ENCODE measurements around the gene LIMK2.
"Not testable (repeated sequence)": the region's sequence is repeated elsewhere in the genome, so short reads cannot be mapped to it uniquely, and the experiment has no call there.

Gene LIMK2

DNA sequence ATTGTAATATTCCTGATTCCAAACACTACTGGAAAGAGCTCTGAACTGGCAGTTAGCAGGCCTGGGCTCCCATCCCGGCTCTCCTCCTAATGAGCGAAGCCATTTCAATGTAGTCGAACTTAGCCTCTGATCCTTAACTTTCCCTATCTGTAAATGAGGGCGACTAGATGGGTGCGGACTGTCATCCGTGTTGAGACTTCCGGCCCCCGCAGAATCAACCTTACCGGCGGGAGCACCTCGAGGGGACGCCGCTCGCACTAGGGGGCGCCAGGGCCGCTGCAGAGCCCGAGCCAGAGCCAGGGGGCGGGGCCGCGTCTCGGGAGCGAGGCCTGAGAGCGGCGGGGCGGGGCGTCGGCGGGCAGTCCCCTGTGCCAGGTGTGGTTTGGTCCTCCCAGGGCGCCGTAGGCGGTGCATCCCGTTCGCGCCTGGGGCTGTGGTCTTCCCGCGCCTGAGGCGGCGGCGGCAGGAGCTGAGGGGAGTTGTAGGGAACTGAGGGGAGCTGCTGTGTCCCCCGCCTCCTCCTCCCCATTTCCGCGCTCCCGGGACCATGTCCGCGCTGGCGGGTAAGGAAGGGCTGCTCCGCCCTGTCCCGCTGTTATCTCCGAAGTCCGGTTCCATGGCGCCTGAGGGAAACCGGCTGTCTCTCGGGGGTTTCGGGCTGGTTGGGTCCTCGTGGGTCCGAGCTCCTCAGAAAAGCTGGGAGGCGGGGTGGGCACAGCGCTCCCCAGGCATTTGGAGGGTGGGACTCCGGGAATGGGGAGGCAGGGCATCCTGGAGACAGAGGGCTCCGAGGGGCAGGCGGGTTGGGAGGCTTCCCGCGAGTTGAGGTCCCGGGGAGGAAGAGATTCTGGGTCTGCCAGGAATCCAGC is at the start of gene LIMK2:
Gene LIMK2 (plus strand): TSS at position 437 of the 869 bp plus-strand sequence. CDS start 111 bp downstream, at position 548.
- DNase-seq (ENCODE audit: low read depth in 2 of 2): peak; percentile 98

DNA sequence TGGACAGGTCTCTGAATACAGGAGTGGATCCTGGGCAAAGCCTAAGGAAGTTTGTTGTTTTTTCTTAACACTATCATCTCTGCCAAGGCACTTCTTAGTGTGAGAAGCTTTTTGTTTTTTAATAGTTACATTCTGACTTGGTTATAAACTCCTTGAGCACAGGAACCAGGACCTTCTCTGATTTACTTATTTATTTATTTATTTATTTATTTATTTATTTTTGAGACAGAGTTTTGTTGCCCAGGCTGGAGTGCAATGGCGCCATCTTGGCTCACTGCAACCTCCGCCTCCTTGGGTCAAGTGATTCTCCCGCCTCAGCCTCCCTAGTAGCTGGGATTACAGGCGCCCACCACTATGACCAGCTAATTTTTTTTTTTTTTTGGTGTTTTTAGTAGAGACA is 41.1 kb upstream of the LIMK2 start:
- DNase-seq (ENCODE audit: low read depth in 2 of 2): no peak

DNA sequence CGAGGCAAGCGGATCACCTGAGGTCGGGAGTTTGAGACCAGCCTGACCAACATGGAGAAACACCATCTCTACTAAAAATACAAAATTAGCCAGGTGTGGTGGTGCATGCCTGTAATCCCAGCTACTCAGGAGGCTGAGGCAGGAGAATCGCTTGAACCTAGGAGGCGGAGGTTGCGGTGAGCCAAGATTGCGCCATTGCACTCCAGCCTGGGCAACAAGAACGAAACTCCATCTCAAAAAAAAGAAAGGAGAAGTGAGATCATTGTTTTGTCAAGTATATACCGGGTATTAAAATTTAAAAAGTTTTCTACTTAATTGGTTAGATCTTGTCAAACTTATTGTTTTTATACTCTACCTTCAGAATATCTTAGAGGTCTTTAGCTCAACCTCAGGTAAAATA is 40.4 kb upstream of the LIMK2 start:
- not testable (repeated sequence) for DNase-seq (ENCODE audit: low read depth in 2 of 2)

DNA sequence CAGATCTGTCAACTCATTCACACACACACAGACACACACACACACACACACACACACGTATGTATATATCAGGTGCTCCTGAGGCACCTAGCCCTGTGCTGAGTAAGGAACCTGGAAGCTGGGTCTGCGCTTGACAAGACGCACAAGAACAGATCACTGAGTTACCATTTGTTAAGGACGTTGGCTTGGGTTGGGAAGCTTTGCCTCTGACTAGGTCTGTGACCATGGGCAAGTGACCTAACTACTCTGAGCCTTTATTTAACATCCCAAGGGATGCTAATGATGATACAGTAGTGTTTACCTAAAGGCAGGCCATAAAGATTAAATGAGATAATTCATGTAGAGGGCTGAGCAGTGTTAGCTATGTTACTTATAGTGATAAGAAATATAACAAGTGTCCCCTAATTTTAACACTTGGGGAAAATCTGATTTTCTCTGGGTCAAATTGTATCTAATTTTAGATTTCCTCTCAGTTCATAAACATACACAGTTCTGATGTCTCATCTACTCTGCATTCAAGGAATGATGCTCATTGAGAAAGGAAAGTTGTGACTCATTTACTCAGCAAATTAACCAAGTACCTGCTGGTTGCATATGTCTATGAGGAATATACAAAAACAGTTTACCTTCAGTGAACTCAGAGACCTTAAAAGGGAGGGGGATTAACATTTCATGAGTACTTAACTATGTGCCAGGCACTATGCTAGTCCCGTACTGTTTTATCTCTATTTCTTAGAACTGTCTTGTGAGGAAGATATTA is 38.5 kb upstream of the LIMK2 start:
- DNase-seq (ENCODE audit: low read depth in 2 of 2): no peak

DNA sequence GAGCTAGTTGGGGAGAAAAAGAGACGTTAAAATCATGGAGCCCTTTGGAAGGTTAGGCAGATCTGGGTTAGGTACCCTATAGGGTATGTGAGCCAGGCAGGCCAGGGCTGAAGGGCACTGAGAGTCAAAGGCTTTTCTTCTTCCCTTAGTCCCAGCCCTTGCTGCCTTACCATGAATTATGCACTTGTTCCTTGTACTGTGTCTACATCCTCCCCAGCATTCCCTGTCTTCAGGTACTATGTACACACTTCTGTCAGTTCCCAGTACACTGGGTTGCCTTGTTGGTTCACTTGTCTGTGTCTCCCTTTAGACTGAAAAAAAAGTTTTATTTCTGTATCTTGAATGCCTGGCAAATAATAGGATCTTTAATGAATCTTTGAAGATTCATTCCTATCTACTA is 35.2 kb upstream of the LIMK2 start:
- DNase-seq (ENCODE audit: low read depth in 2 of 2): no peak

DNA sequence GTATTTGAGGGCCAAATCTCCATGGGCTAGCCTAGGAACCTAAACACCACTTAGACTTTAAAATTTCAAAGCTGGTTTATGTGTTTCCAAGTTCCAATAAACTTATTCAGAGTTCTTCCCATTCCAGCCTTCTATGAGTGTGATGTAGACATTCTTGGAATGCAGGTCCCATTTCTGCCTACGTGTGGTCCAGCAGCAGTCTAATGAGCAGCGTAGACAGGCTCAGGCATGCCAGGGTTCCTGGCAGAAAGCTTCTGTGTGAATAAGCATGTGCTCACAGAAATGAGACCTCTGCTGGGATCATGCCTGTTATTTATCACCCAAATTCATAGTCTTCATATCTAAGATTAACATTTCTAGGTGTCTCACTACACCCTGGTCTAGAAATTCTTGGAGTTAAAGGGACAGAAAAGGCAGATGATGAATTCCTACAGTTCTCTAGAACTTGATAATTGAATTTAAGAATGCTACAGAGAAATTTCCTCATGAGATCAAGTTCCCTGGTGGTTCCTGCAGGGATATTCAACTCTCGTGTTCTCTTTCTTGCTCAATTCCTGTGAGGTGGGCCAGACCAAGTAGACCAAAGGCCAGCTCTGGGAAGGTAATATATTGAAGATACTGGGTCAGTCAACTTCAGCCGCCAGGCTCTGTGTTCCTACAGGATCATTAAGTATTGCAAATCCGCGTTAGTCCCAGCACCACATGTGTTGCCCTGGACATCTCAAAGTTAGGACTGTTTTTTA is 34.5 kb upstream of the LIMK2 start:
- no peak for DNase-seq (ENCODE audit: low read depth in 2 of 2)

DNA sequence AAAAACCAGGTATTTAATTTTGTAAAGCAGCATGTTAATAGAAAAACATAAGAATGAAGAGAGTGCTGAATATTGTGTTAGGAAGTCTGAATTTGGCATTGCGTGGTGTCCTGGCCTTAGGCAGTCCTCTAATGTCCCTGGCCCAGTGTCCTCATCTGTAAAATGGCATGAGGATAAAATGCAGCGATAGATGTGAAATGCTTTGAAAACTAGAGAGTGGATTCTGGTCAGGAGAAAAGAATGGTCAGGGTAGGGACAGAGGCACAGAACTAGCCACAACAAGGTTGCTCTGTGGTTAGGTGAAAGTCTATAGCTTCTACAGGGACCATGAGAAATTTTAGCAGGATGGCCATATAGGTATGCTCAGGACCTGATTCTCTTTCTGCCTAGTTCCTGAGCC is 33.2 kb upstream of the LIMK2 start:
- no peak for DNase-seq (ENCODE audit: low read depth in 2 of 2)

DNA sequence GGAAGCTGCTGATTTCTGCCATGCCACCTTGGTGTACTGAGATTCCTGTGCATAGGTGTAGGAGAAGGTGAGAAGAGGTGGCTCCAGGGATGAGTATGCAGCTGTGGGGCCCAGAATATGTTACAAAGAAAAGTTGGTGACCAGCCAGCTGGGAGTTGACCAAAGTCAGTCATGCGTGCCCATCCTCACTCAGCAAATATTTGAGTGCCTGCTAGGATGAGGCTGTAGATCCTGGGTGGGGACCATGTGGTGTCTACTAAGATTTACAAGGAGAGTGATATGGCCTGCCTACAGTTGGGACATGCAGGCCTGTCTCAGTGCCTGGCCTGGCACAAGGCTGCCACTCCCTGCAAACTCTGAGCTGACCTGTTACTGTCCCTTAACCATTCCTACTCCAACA is 32.8 kb upstream of the LIMK2 start:
- no peak for DNase-seq (ENCODE audit: low read depth in 2 of 2)

DNA sequence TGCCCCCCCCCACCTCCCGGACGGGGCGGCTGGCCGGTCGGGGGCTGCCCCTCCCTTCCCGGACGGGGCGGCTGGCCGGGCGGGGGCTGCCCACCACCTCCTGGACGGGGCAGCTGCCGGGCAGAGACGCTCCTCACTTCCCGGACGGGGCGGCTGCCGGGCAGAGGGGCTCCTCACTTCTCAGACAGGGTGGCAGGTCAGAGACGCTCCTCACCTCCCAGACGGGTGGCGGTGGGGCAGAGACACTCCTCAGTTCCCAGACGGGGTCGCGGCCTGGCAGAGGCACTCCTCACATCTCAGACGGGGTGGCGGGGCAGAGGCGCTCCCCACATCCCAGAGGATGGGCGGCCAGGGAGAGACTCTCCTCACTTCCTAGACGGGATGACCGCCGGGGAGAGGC is 28.1 kb upstream of the LIMK2 start:
- no peak for DNase-seq (ENCODE audit: low read depth in 2 of 2)

DNA sequence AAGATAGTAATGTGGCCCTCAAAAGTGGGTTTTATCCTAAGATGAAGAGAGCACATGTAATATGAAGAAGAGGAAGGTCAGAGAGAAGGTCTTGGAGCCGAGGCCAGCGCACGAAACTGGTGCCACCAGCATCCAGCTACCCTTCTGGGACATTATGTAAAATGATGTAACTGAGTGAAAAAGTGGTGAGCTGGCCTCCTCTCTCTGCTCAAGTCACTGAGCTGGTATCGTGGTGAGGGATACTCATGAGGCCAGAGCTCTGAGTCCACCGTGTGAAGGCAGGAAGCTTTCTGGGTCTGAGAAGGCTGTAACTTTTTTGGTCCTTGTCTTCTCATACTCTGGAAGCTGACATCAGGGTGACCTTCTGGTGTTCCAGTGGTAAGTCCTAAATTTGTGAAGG is 27.0 kb upstream of the LIMK2 start:
- no peak for DNase-seq (ENCODE audit: low read depth in 2 of 2)

DNA sequence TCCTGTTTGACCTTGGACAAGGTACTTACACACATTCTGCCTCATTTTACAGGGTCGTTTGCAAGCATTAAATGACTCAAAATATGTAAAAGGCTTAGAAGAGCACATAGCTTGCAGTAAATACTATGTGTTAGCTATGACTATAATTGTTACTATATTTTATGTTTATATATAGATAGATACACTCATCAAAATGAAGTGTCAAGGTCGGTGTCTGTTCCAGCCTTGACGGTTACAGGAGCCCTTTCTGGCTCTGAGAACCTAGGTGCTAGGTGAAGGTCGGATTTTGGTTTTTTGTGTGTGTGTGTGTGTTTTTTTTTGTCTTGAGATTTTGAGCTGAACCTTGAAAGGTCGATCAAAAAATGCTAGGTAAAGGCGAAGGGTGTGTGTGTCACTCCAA is 24.5 kb upstream of the LIMK2 start:
- DNase-seq (ENCODE audit: low read depth in 2 of 2): no peak

DNA sequence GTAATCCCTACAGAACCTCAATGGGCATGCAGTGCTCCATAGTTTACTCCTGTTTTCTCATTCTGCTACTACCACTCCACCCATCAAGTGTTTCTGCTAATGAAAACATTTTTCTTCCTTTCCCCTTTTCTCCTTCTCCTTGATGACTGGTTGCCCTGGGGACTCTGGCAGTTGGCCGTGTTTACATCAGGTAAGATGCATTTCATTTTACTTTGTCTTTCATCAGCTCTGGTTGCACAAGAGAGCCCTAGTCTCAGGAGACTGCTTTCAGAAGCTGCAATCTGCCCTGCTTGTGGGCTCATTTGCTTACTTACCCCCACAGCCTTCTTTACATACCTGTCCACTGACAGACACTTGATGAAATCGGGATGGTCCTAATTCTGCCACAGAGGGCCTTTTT is 19.6 kb upstream of the LIMK2 start:
- DNase-seq (ENCODE audit: low read depth in 2 of 2): no peak

DNA sequence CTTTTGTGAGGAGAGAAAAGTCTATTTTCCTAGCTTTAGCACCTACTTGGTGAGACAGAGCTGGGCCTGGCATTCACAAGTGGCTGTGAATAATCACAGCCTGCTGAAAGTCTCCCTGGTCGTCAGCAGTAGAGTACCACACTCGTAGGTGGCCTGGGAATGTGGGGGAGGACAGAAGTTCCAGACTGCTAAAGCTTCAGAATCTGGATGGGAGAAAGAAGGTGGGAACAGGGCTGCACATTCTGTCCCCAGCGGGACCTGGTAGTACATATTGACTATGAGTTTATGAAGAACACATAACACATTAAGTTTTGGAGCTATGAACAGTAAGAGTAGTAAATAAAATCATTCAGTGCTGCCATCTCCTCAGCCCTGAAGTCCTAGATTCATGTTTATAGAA is 19.0 kb upstream of the LIMK2 start:
- DNase-seq (ENCODE audit: low read depth in 2 of 2): no peak

DNA sequence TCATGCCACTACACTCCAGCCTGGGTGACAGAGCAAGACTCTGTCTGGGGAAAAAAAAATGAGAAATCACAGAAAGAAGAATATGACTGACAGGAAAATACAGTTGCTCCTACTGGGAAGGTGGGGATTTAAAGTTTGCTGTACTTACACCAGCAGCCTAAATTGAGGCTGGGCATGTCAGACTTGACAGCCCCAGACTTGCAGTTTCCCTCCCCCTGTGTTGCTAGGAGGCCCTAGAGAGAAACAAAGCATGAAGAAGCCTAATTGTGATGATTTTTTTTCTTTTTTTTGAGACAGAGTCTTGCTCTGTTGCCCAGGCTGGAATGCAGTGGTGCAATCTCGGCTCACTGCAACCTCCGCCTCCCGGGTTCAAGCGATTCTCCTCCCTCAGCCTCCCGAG is 17.4 kb upstream of the LIMK2 start:
- not testable (repeated sequence) for DNase-seq (ENCODE audit: low read depth in 2 of 2)

DNA sequence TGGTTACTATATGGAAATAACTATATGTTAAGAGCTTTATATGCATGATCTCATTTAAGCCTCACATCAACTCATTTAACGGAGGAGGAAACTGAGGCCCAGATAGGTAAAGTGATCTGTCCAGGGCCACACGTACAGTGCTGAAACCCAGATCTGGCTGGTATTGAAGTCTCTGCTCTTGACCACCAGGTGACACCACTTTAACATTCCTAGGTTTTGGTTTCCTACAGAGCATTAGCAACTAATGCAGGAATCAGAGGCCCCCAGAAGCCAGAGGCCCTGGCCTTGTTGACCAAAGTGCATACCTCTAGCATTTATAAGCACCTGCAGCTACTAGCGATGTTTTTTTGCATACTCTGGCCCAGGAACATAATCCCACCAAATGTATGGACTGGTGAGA is 12.9 kb upstream of the LIMK2 start:
- no peak for DNase-seq (ENCODE audit: low read depth in 2 of 2)

DNA sequence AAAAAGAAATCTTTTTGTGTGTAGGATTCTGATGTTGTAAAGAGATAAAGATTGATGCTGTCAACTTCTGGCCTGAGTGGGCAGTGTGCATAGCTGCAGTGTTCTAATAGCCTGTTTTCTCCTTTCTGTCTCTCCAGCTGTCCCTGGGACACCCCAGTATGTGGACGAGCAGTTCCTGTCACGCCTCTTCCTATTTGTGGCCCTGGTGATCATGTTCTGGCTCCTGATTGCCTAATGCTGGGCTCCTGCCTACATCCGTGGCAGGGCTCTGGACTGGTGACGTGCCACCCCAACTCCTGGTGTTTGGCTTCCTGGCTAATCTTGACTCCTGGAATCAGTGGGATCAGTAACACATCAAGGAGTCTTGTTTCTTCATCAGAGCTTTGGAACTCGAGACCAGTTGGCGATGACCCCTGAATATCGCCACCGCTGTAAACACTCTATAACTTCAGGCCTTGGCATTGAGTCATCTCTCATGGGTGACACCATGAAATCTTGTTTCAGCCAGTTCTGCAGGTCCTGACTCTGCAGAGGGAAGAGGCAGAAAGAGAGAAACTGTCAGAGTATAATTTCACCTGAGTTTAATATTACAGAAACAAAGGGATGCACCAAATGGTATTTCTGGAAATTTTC is 7.6 kb upstream of the LIMK2 start:
- DNase-seq (ENCODE audit: low read depth in 2 of 2): not testable (repeated sequence)

DNA sequence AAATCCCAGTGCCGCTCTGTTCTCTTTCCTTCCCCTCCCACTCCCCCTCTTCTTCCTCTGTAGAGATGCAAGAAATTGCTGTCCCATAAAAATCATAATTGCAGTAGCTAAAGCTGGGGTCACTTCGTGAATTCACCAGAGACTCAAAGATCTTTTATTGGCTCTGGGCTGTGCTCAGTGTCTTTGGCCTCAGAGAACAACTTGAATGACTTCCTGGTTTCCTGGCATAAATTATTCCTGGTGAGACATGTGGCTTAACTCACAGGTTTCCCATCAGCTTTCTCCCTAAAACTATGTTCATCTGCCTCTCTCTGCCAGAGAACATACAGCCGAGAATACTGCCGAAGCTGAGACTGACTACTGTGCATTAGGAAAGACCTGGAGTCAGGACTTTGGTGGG is 7.0 kb upstream of the LIMK2 start:
- DNase-seq (ENCODE audit: low read depth in 2 of 2): not testable (repeated sequence)

DNA sequence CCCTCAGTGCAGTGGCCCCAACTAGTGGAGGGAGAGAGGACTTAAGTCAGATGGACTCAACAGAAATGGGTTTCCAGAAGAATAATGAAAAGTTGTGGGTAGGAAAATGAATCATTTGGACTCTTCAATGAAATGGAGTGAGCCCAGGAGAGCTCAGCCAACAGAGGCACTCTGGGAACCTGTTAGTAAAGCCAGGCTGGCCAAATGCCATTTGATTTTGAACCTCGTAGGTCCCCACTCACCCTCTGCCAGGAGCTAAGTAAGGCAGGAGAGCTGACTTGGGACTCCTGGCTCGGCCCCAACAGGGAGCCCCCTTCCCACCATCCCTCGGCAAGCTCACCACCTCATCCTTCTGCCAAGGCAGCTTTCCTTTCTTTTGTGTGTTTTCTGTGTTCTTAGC is 5.6 kb upstream of the LIMK2 start:
- not testable (repeated sequence) for DNase-seq (ENCODE audit: low read depth in 2 of 2)

DNA sequence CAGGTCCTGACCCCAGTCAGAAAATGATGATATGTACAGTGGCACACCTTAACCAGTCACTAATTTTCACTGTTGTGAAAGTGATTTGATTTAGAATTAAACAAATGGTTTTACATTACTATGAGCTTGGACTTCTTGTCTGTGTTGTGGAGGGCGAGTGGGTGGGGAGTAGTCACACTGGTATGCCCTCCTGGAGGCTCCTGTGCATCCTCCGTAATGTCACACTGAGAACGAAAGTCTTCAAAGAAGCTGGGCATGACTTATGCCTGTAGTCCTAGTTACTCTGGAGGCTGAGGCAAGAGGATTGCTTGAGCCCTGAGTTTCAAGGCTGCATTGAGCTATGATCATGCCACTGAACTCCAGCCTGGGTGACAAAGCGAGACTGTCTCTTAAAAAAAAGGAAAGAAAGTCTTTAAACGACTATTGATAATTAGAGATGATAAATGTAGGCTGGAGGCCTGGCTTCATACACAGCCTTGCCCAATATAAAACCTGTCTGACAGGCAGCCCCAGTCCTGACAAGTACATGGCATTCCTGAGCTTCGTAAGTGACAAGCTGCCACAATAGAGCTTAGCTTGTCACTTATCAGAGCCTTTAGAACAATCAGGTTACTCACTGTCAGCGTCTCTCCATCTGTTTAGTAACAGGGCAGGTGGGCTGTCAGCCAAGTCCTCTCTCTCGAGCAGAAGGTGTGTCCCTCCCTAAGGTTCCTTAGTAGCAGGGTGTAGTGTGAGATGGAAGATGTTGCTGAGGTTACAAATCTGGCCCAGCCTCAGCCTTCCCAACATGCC is 5.0 kb upstream of the LIMK2 start:
- no peak for DNase-seq (ENCODE audit: low read depth in 2 of 2)

DNA sequence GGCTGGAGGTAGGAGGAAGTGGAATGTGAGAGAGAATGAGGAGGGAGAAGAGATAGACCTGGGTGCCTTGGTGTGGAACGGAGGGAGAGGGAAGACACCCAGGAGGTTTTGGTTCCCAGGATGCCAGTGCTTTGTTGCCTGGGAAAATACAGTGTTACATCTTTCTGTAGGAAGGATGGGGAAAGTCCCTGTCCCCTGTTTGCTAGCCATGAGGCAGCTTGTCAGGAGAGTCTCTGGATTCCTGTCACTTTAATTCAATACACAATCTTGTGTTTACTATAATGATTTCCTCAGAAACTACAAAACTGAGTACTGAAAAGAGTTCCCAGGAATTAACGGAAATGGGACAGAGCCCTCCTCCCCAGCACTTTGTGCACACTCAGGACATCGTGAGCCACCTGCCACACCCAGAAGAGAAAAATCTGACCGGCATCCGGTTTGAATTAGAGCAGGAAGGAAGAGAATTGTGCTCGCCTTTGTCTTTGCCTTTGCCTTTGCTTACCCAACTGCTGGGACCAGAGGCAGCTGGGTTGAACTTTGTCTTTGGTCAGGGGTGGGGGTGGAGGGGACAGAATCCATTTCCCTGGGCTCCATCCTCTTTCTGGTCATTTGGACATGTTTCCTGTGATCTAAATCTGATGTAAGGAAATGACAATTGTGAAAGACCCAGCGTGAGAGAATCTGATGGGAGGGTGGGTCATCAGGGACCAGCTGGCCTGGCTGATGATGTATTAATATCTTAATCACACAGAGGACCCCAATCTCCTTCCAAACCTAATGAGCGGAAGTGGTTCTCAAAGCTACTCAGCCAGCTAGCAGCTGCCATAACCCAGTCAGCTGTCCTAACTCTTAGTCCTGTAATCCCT is 1.3 kb upstream of the LIMK2 start:
- DNase-seq (ENCODE audit: low read depth in 2 of 2): no peak

All from activated CD4-positive, alpha-beta T cell treated with anti-CD3 and anti-CD28 coated beads for 24 hours (primary cell).